ENCODE results near the gene PFKL. TPM values are rescaled to one million over a fixed set of nuclear protein-coding genes. Genes with fewer than 3 reads are reported as not detected.
A peak's percentile ranks its signal among the peaks of the same experiment; 100 is the strongest.

Gene PFKL
- total and polyA plus RNA-seq, 2 of the 8 experiments (the other 6 are each of a cell fraction or from before 2014, with no cell fraction given): 80.2 to 82.3 TPM

DNA sequence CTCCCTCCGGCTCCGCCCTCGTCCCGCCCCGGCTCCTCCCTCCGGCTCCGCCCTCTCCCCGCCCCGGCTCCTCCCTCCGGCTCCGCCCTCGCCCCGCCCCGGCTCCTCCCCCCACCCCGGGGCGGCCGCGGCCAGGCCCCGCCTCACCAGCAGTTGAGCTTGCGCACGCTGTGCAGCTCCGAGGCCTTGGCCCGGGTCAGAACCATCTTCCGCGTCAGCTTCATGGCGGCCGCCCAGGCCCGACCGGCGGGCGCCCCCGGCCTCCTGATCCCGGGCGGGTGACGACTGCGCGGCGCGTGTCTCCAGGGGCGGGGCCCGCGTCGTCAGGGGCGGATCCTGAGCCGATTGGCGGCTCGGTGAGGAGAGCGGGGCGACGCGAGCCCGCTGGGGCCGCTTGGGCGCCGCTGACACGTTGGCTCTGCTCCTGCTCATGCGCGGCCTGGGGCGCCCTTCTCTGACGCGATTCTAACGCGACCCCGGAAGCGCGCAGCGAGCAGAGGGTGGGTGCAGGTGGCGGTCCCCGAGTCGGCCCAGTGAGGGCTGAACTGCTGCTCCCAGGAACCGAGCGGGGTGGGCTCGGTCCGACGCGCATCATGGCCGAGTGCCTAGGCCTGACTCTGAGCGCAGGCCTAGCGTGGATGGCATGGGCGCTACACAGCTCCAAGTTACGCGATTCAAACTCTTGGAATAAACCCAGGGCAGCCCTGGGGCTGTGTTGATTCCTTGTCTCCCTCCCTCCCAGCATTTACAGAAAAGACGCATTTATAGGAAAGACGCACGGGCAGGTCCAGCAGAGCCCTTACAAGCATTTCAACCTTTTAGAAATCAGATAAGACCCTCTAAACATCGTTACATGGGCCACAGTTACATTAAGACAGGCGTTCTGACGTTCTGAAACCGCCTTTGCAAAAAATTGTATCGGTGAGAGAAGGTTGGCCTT lies 39.4 kb downstream of the PFKL start, which contains the start of gene CFAP410 (continued):
- TF ChIP-seq, protein P1, sequence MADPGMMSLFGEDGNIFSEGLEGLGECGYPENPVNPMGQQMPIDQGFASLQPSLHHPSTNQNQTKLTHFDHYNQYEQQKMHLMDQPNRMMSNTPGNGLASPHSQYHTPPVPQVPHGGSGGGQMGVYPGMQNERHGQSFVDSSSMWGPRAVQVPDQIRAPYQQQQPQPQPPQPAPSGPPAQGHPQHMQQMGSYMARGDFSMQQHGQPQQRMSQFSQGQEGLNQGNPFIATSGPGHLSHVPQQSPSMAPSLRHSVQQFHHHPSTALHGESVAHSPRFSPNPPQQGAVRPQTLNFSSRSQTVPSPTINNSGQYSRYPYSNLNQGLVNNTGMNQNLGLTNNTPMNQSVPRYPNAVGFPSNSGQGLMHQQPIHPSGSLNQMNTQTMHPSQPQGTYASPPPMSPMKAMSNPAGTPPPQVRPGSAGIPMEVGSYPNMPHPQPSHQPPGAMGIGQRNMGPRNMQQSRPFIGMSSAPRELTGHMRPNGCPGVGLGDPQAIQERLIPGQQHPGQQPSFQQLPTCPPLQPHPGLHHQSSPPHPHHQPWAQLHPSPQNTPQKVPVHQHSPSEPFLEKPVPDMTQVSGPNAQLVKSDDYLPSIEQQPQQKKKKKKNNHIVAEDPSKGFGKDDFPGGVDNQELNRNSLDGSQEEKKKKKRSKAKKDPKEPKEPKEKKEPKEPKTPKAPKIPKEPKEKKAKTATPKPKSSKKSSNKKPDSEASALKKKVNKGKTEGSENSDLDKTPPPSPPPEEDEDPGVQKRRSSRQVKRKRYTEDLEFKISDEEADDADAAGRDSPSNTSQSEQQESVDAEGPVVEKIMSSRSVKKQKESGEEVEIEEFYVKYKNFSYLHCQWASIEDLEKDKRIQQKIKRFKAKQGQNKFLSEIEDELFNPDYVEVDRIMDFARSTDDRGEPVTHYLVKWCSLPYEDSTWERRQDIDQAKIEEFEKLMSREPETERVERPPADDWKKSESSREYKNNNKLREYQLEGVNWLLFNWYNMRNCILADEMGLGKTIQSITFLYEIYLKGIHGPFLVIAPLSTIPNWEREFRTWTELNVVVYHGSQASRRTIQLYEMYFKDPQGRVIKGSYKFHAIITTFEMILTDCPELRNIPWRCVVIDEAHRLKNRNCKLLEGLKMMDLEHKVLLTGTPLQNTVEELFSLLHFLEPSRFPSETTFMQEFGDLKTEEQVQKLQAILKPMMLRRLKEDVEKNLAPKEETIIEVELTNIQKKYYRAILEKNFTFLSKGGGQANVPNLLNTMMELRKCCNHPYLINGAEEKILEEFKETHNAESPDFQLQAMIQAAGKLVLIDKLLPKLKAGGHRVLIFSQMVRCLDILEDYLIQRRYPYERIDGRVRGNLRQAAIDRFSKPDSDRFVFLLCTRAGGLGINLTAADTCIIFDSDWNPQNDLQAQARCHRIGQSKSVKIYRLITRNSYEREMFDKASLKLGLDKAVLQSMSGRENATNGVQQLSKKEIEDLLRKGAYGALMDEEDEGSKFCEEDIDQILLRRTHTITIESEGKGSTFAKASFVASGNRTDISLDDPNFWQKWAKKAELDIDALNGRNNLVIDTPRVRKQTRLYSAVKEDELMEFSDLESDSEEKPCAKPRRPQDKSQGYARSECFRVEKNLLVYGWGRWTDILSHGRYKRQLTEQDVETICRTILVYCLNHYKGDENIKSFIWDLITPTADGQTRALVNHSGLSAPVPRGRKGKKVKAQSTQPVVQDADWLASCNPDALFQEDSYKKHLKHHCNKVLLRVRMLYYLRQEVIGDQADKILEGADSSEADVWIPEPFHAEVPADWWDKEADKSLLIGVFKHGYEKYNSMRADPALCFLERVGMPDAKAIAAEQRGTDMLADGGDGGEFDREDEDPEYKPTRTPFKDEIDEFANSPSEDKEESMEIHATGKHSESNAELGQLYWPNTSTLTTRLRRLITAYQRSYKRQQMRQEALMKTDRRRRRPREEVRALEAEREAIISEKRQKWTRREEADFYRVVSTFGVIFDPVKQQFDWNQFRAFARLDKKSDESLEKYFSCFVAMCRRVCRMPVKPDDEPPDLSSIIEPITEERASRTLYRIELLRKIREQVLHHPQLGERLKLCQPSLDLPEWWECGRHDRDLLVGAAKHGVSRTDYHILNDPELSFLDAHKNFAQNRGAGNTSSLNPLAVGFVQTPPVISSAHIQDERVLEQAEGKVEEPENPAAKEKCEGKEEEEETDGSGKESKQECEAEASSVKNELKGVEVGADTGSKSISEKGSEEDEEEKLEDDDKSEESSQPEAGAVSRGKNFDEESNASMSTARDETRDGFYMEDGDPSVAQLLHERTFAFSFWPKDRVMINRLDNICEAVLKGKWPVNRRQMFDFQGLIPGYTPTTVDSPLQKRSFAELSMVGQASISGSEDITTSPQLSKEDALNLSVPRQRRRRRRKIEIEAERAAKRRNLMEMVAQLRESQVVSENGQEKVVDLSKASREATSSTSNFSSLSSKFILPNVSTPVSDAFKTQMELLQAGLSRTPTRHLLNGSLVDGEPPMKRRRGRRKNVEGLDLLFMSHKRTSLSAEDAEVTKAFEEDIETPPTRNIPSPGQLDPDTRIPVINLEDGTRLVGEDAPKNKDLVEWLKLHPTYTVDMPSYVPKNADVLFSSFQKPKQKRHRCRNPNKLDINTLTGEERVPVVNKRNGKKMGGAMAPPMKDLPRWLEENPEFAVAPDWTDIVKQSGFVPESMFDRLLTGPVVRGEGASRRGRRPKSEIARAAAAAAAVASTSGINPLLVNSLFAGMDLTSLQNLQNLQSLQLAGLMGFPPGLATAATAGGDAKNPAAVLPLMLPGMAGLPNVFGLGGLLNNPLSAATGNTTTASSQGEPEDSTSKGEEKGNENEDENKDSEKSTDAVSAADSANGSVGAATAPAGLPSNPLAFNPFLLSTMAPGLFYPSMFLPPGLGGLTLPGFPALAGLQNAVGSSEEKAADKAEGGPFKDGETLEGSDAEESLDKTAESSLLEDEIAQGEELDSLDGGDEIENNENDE (IDR thresholded peaks at IDR 0.05; ENCODE audit: insufficient replicate concordance, low read length): no peak
- TF ChIP-seq CTBP2 (IDR thresholded peaks at IDR 0.05; ENCODE audit: borderline replicate concordance, insufficient read depth, insufficient read length, low read length) (peak; percentile 62), KDM4A (IDR thresholded peaks at IDR 0.05; ENCODE audit: low read depth, low read length, severe bottlenecking) (peak; percentile 100), ASH2L (IDR thresholded peaks at IDR 0.05; ENCODE audit: low read length) (peak; percentile 67), CBX5 (IDR thresholded peaks at IDR 0.05; ENCODE audit: low read depth, low read length) (no peak), MAFK (IDR thresholded peaks at IDR 0.05; ENCODE audit: low read depth, low read length) (no peak), RBBP5 (IDR thresholded peaks at IDR 0.05; ENCODE audit: borderline replicate concordance, low read depth, low read length) (peak; percentile 70; the same call in 1 of the 2 replicates), RXRA (IDR thresholded peaks at IDR 0.05; ENCODE audit: insufficient read depth, low read depth, low read length) (no peak), POLR2A (IDR thresholded peaks at IDR 0.05; ENCODE audit: control extremely low read depth in 1 of 2, low read depth in 2 of 2, low read length in 2 of 2) (peak in 1 of 2 experiments; percentile 73; a peak in 2 of 3 replicates)

All from H1 (cell line).